ENCODE measurements around the gene MRPS7.
"Not testable (repeated sequence)": the region's sequence is repeated elsewhere in the genome, so short reads cannot be mapped to it uniquely, and the experiment has no call there.

The MRPS7 gene

DNA sequence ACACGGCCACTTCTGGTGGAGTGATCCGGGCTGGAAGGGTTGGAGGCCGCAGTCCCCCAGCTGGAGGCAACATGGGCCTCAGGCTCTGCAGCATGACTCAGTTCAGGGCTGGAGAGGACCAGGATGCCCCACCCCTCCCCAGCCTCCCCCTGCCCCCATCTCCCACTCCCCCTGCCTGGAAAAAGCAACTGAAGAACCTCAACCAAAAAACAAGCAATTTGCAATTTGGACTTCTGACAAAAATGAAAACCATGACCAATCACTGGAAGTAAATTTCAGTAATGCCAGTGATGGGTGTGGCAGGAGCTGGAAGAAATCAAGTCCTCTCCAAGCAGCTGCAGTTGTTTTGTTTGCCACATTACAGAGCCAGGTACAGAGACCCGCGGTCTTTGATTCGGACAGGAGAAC, 16.0 kb downstream of the MRPS7 start:
- Histone ChIP-seq H3K9me3 (ENCODE audit: control insufficient read depth, insufficient read depth, low read length) (no peaks in the 10 kb centered on the region), H3K27me3 (ENCODE audit: control insufficient read depth, insufficient read depth, low read length) (no peaks in the 10 kb centered on the region), H3K4me1 (ENCODE audit: control insufficient read depth, insufficient read depth, low read length) (no peaks in the 10 kb centered on the region), H3K36me3 (ENCODE audit: control insufficient read depth, insufficient read depth, low read length) (peaks cover 22% of the 10 kb centered on the region), H3K4me3 (ENCODE audit: low read depth, low read length) (no peak overlapping the region), H3K9ac (ENCODE audit: low read depth, low read length) (no peak overlapping the region)

DNA sequence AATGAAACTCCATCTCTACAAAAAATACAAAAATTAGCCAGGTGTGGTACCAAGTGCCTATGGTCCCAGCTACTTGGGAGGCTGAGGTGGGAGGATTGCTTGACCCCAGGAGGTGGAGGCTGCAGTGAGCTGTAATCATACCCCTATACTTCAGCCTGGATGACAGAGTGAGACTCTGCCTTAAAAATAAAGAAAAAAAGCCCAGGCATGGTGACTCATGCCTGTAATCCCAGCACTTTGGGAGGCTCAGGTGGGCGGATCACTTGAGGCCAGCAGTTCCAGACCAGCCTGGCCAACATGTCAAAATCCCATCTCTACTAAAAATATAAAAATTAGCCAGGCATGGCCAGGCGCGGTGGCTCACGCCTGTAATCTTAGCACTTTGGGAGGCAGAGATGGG, 18.5 kb downstream of the MRPS7 start:
- peaks cover 18% of the 10 kb centered on the region for H3K36me3 ChIP-seq (ENCODE audit: control insufficient read depth, insufficient read depth, low read length)
- H3K27me3 ChIP-seq (ENCODE audit: control insufficient read depth, insufficient read depth, low read length); H3K4me1 ChIP-seq (ENCODE audit: control insufficient read depth, insufficient read depth, low read length); H3K9ac ChIP-seq (ENCODE audit: low read depth, low read length); H3K4me3 ChIP-seq (ENCODE audit: low read depth, low read length); H3K9me3 ChIP-seq (ENCODE audit: control insufficient read depth, insufficient read depth, low read length): not testable (repeated sequence)

DNA sequence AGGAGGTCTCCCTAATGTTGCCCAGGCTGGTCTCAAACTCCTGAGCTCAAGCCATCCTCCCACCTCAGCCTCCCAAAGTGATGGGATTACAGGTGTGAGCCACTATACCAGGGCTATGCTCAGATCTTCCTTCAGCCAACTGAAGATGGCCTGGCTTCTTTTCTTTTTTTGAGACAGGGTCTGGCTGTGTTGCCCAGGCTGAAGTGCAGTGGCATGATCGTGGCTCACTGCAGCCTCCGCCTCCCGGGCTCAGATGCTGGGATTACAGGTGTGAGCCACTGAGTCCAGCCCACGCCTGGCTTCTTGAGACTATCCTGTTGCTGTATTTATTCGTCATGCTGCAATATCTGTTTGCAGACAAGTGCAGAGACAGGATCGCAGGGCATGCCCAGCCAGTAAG, 23.4 kb downstream of the MRPS7 start:
- H3K4me3 ChIP-seq (ENCODE audit: low read depth, low read length) = no peak overlapping the region
- peaks cover 17% of the 10 kb centered on the region for H3K36me3 ChIP-seq (ENCODE audit: control insufficient read depth, insufficient read depth, low read length)
- no peaks in the 10 kb centered on the region for H3K4me1 ChIP-seq (ENCODE audit: control insufficient read depth, insufficient read depth, low read length)
- H3K27me3 ChIP-seq (ENCODE audit: control insufficient read depth, insufficient read depth, low read length) = no peaks in the 10 kb centered on the region
- H3K9ac ChIP-seq (ENCODE audit: low read depth, low read length) = no peak overlapping the region
- H3K9me3 ChIP-seq (ENCODE audit: control insufficient read depth, insufficient read depth, low read length) = no peaks in the 10 kb centered on the region

DNA sequence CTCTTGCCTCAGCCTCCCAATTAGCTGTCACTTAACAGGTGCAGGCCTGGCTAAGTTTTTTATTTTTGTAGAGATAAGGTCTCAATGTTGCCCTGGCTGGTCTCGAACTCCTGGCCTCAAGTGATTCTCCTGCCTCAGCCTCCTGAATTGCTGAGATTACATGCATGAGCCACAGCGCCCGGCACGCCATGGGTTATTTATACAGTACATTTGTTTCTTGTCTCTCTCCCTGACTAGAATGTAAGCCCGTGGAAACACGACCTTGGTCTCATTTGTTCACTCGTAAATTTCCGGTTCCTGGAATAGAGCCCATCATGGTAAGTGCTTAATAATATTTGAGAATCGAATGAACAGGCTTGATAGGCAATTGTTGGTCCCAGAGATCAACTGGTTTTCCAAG, 25.5 kb downstream of the MRPS7 start:
- Histone ChIP-seq H3K36me3 (ENCODE audit: control insufficient read depth, insufficient read depth, low read length) (peaks cover 11% of the 10 kb centered on the region), H3K9ac (ENCODE audit: low read depth, low read length) (no peak overlapping the region), H3K27me3 (ENCODE audit: control insufficient read depth, insufficient read depth, low read length) (no peaks in the 10 kb centered on the region), H3K4me3 (ENCODE audit: low read depth, low read length) (no peak overlapping the region), H3K4me1 (ENCODE audit: control insufficient read depth, insufficient read depth, low read length) (no peaks in the 10 kb centered on the region), H3K9me3 (ENCODE audit: control insufficient read depth, insufficient read depth, low read length) (no peaks in the 10 kb centered on the region)

DNA sequence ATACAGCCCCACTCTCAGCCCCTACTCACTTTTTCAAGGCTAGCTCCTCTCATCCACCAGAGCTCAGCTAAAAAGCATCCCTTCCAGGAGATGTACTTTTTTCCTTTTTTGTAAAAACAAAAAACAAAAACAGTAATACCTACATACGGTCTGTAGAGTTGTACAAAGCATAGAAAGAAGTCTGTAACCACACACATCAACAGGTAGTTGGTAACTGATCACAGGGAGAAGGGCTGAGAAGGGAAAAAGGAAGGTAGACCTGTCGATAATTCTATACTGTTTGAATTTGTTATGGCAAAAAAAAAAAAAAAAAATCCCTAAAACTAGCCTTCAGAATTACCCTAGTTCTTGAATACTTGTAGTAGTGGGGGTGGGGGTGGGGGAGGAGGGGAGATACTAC, 26.7 kb downstream of the MRPS7 start:
- Histone ChIP-seq H3K9me3 (ENCODE audit: control insufficient read depth, insufficient read depth, low read length) (no peaks in the 10 kb centered on the region), H3K4me1 (ENCODE audit: control insufficient read depth, insufficient read depth, low read length) (no peaks in the 10 kb centered on the region), H3K36me3 (ENCODE audit: control insufficient read depth, insufficient read depth, low read length) (peaks cover 9% of the 10 kb centered on the region), H3K4me3 (ENCODE audit: low read depth, low read length) (peak overlapping the region; percentile 94), H3K9ac (ENCODE audit: low read depth, low read length) (no peak overlapping the region), H3K27me3 (ENCODE audit: control insufficient read depth, insufficient read depth, low read length) (no peaks in the 10 kb centered on the region)

DNA sequence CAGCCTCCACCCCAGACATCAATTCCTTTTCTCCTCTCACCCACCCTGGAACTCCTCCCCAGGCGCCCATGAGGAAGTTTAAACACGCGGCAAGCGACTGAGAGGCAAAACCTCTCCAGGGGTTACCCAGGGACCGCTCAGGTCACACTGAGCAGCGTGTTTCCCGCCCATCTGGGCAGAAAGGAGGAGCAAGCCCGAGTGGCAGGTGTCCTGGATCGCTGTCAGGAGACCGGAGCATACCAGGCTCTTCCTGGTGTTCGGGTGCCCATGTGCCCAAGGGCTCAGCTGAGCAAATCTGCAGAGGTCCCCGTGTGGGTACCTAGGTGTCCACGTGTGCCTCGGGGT, 27.1 kb downstream of the MRPS7 start:
- Histone ChIP-seq H3K4me1 (ENCODE audit: control insufficient read depth, insufficient read depth, low read length) (no peaks in the 10 kb centered on the region), H3K27me3 (ENCODE audit: control insufficient read depth, insufficient read depth, low read length) (no peaks in the 10 kb centered on the region), H3K9ac (ENCODE audit: low read depth, low read length) (peak overlapping the region; percentile 87), H3K36me3 (ENCODE audit: control insufficient read depth, insufficient read depth, low read length) (peaks cover 9% of the 10 kb centered on the region), H3K4me3 (ENCODE audit: low read depth, low read length) (peak overlapping the region; percentile 94), H3K9me3 (ENCODE audit: control insufficient read depth, insufficient read depth, low read length) (no peaks in the 10 kb centered on the region)

DNA sequence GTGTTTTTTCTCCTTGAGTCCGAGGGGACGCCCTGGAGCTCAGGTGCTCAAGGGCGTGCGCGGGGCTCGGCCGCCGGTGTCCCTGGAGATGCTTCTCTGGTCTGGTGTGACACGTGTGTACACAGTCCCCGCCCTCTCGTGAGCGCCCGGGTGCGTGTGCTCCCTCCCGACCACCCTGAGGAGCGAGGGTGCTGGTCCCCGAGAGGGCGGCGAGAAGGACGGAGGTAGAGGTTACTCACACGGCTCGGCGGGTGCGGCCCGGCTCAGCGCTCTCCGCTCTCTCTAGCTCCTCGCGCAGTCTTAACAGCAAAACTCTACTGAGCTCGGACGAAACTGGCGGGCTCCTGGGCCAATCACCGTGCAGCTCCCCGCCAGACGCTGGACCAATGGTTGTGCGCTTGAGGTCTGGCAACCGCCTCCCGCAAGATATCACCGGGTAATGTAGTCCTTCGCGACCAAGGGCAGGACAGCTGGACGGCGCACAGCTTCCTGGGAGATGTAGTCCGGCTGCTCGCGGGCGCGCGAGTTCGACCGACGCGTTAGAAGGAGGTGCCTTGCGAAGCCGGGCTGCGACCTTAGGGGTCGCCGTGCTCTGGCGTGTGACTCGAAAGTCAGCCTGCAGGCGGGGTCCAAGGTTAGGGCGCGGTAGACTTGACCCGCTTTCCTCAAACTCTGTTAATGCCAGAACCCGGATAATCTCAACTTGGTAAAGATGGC, 27.6 kb downstream of the MRPS7 start, which contains the start of gene SLC25A19:
Gene SLC25A19, minus strand, starts transcription at position 319 of the 717 bp plus-strand sequence. CDS start 2,669 bp downstream, outside the sequence.
- H3K4me1 ChIP-seq (ENCODE audit: control insufficient read depth, insufficient read depth, low read length) = no peaks in the 10 kb centered on the region
- H3K36me3 ChIP-seq (ENCODE audit: control insufficient read depth, insufficient read depth, low read length) = peaks cover 9% of the 10 kb centered on the region
- no peaks in the 10 kb centered on the region for H3K9me3 ChIP-seq (ENCODE audit: control insufficient read depth, insufficient read depth, low read length)
- H3K9ac ChIP-seq (ENCODE audit: low read depth, low read length) = peak within 1 kb of the TSS; percentile 87
- H3K4me3 ChIP-seq (ENCODE audit: low read depth, low read length) = peak within 1 kb of the TSS; percentile 94
- H3K27me3 ChIP-seq (ENCODE audit: control insufficient read depth, insufficient read depth, low read length) = no peaks in the 10 kb centered on the region

DNA sequence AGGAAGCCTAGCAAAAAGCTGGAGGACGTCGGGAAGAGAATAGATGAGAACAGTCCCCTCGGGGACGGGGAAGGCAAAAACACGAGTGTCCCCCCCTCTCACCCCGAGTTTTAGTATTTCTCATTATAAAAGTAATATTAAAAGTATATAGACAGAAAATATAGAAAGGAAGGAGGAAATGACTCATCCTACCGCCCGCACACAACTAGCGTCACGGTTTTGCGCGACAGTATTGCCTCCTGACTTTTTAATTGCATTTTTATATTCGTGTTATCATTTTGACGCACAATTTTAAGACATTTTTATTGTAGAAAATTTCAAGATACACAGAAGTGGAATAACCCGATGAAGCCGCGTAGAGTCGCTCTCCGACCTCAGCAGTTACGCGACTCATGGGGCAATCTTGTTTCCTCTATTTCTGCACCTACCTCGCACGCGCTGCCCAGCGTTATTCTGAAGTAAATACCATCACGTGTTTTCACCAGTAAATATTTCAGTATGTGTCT, 28.2 kb downstream of the MRPS7 start:
- H3K36me3 ChIP-seq (ENCODE audit: control insufficient read depth, insufficient read depth, low read length) = peaks cover 9% of the 10 kb centered on the region
- peak overlapping the region; percentile 65 for H3K4me3 ChIP-seq (ENCODE audit: low read depth, low read length)
- H3K9me3 ChIP-seq (ENCODE audit: control insufficient read depth, insufficient read depth, low read length) = no peaks in the 10 kb centered on the region
- H3K4me1 ChIP-seq (ENCODE audit: control insufficient read depth, insufficient read depth, low read length) = no peaks in the 10 kb centered on the region
- peak overlapping the region; percentile 76 for H3K9ac ChIP-seq (ENCODE audit: low read depth, low read length)
- H3K27me3 ChIP-seq (ENCODE audit: control insufficient read depth, insufficient read depth, low read length) = no peaks in the 10 kb centered on the region

DNA sequence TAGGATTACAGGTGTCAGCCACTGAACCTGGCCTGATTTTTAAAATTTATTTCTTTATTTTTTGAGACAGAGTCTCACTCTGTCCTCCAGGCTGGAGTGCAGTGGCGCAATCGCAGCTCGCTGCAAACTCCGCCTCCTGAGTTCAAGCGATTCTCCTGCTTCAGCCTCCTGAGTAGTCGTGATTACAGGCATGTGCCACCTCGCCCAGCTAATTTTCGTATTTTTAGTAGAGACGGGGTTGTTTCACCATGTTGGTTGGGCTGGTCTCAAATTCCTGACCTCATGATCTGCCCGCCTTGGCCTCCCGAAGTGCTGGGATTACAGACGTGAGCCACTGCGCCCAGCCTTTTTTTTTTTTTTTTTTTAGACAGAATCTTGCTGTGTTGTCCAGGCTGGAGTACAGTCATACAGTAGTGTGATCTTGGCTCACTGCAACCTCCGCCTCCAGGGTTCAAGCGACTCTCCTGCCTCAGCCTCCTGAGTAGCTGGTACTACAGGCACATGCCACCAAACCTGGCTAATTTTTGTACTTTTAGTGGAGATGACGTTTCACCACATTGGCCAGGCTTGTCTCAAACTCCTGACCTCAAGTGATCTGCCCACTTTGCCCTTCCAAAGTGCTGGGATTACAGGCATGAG, 31.2 kb downstream of the MRPS7 start:
- not testable (repeated sequence) for H3K9ac ChIP-seq (ENCODE audit: low read depth, low read length); H3K4me3 ChIP-seq (ENCODE audit: low read depth, low read length); H3K9me3 ChIP-seq (ENCODE audit: control insufficient read depth, insufficient read depth, low read length); H3K36me3 ChIP-seq (ENCODE audit: control insufficient read depth, insufficient read depth, low read length); H3K4me1 ChIP-seq (ENCODE audit: control insufficient read depth, insufficient read depth, low read length); H3K27me3 ChIP-seq (ENCODE audit: control insufficient read depth, insufficient read depth, low read length)

DNA sequence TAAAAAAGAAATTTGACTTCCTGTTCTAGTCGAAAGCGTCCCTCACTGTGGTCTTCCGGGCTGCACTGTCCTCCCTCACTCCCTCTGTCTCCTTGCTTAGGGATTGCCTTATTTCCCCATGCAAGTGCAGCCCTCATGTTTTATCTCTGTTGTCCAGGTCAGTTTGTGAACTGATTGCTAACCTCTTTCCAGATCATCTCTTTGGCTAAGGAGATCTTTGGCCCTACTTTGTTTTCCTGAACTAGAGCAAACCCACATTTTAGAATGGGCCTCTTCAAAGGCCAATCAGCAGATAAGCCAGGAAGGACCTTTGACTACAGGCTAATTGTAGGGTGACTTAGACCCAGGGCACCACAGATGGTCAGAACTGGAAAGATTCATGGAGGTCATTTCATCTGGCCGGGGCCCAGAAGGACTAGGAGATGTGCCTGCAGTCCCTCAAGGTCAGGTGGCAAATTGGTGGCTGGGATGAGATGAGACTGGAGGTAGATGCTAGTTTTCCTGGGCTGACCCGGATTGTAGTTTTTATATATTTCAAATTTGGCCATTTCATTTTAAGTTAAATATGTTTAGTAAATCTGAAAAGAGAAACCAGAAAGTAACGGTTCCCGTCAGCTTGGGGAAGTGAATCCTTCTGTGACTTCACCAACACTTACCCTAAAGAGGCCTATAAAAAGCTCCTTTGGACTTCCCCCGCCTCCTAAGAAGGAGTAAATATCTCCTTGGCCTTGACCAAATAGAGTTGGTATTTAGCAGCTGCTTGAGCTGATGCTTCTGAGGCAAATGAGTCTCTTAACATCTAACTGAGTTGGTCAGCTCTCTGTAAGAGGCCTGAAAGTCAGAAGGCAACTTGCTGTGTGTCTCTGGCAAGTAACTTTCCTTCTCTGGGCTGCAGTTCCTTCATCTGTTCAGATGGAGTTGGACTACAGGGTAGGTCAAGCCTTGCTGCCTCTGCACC, 33.8 kb downstream of the MRPS7 start:
- H3K4me1 ChIP-seq (ENCODE audit: control insufficient read depth, insufficient read depth, low read length) = no peaks in the 10 kb centered on the region
- H3K9ac ChIP-seq (ENCODE audit: low read depth, low read length) = no peak overlapping the region
- H3K27me3 ChIP-seq (ENCODE audit: control insufficient read depth, insufficient read depth, low read length) = no peaks in the 10 kb centered on the region
- H3K4me3 ChIP-seq (ENCODE audit: low read depth, low read length) = no peak overlapping the region
- H3K9me3 ChIP-seq (ENCODE audit: control insufficient read depth, insufficient read depth, low read length) = no peaks in the 10 kb centered on the region
- no peaks in the 10 kb centered on the region for H3K36me3 ChIP-seq (ENCODE audit: control insufficient read depth, insufficient read depth, low read length)

DNA sequence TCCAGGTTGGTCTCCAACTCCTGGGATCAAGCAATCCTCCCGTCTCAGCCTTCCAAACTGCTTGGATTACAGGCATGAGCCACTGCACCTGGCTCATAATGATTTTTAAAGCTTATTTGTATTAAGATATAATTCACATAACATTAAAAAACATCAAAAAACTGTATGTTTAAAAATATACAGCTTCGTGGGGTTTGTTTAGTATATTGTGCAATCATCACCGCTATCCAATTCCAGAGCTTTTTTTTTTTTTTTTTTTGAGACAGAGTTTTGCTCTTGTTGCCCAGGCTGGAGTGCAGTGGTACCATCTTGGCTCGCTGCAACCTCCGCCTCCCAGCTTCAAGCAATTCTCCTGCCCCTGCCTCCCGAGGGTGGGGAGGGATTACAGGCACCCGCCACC, 38.6 kb downstream of the MRPS7 start:
- no peaks in the 10 kb centered on the region for H3K36me3 ChIP-seq (ENCODE audit: control insufficient read depth, insufficient read depth, low read length)
- no peak overlapping the region for H3K4me3 ChIP-seq (ENCODE audit: low read depth, low read length)
- no peak overlapping the region for H3K9ac ChIP-seq (ENCODE audit: low read depth, low read length)
- no peaks in the 10 kb centered on the region for H3K9me3 ChIP-seq (ENCODE audit: control insufficient read depth, insufficient read depth, low read length)
- no peaks in the 10 kb centered on the region for H3K27me3 ChIP-seq (ENCODE audit: control insufficient read depth, insufficient read depth, low read length)
- H3K4me1 ChIP-seq (ENCODE audit: control insufficient read depth, insufficient read depth, low read length) = no peaks in the 10 kb centered on the region

All from iPS-15b (cell line).